H1 (cell line): ENCODE measurements around the gene INTS6. TPM values are rescaled to one million over a fixed set of nuclear protein-coding genes. Genes with fewer than 3 reads are reported as not detected.
A peak's percentile ranks its signal among the peaks of the same experiment; 100 is the strongest.

Source experiments
- CTCF ChIA-PET: fragments of 300-600 bp; sonication (Branson Sonifier 250); formaldehyde crosslinking; loops from one replicate; lab custom pipeline; 2021; ENCODE audit not compliant: partially characterized antibody; lab: Charles Lee
- POLR2A ChIA-PET: fragments of 300-600 bp; sonication (Branson Sonifier 250); formaldehyde crosslinking; loops from one replicate; lab custom pipeline; 2021; ENCODE audit warnings: inconsistent platforms; ENCODE audit not compliant: partially characterized antibody; lab: Charles Lee
- DNase-seq, 2 experiments: peaks; one replicate each; pipeline versions ENCODE4 v3.0.0 to v3.0.0-alpha.2; 2010 to 2022; ENCODE audit warnings: low spot score in 2 of 2, low read depth in 1 of 2, mixed read lengths in 1 of 2
- FAIRE-seq: peaks from 2 replicates; lab custom pipeline; 2011; peaks lifted over from hg19 to GRCh38; lab: Jason Lieb, UNC
- H2AFZ ChIP-seq: 2 replicates; pipeline ENCODE4 v1.8.1; 2012; ENCODE audit warnings: low read length, inconsistent platforms
- H2AK5ac ChIP-seq: 2 replicates; pipeline ENCODE4 v1.6.1; 2013; ENCODE audit warnings: low read depth, low read length
- H2BK120ac ChIP-seq: replicated peaks from 2 replicates; pipeline ENCODE3; 2013; ENCODE audit warnings: low read depth, low read length, inconsistent platforms
- H2BK12ac ChIP-seq: 2 replicates; pipeline ENCODE4 v1.6.1; 2013; ENCODE audit warnings: low read depth, low read length
- H2BK15ac ChIP-seq: 2 replicates; pipeline ENCODE4 v1.6.1; 2013; ENCODE audit warnings: low read length
- H2BK20ac ChIP-seq: 2 replicates; pipeline ENCODE4 v1.6.1; 2013; ENCODE audit warnings: low read length
- H2BK5ac ChIP-seq: 2 replicates; pipeline ENCODE4 v1.6.1; 2013; ENCODE audit warnings: low read depth, low read length
- H3K14ac ChIP-seq: 2 replicates; pipeline ENCODE4 v1.6.1; 2013; ENCODE audit warnings: inconsistent platforms; ENCODE audit not compliant: insufficient read length
- H3K18ac ChIP-seq: 2 replicates; pipeline ENCODE4 v1.6.1; 2013; ENCODE audit warnings: low read length; ENCODE audit errors: extremely low read depth
- H3K23ac ChIP-seq: 2 replicates; pipeline ENCODE4 v1.6.1; 2013; ENCODE audit warnings: inconsistent platforms; ENCODE audit not compliant: insufficient read length
- H3K23me2 ChIP-seq: 2 replicates; pipeline ENCODE4 v1.6.1; 2013; ENCODE audit warnings: low read depth, low read length
- H3K27ac ChIP-seq: 2 replicates; pipeline ENCODE4 v1.6.1; 2011; ENCODE audit warnings: low read depth, low read length, inconsistent platforms
- H3K27me3 ChIP-seq, 4 experiments: replicated peaks in 1 of 4; 1 replicate in 1 of 4; 2 replicates in 3 of 4; pipeline versions ENCODE4 v1.6.1 to v1.8.1; 2011 to 2013; ENCODE audit warnings: low read length in 3 of 4, mild to moderate bottlenecking in 3 of 4, inconsistent platforms in 2 of 4, mixed read lengths in 2 of 4, moderate library complexity in 1 of 4; ENCODE audit not compliant: control insufficient read depth in 3 of 4, insufficient read depth in 3 of 4; ENCODE audit errors: extremely low read depth in 1 of 4
- H3K36me3 ChIP-seq, 4 experiments: 2 replicates each; pipeline versions ENCODE4 v1.6.1 to v1.8.1; 2011 to 2013; ENCODE audit warnings: mild to moderate bottlenecking in 4 of 4, low read length in 3 of 4, moderate library complexity in 2 of 4, control low read depth in 1 of 4, inconsistent platforms in 1 of 4; ENCODE audit not compliant: insufficient read depth in 4 of 4, control insufficient read depth in 2 of 4
- H3K4ac ChIP-seq: replicated peaks from 2 replicates; pipeline ENCODE3; 2013; ENCODE audit warnings: low read length, low read depth, mixed read lengths, inconsistent platforms; ENCODE audit not compliant: insufficient read length
- H3K4me1 ChIP-seq, 4 experiments: replicated peaks in 1 of 4; 1 replicate in 1 of 4; 2 replicates in 3 of 4; pipeline versions ENCODE4 v1.6.1 to v1.8.1; 2011 to 2013; ENCODE audit warnings: low read length in 3 of 4, inconsistent platforms in 2 of 4, mixed read lengths in 1 of 4; ENCODE audit not compliant: insufficient read depth in 4 of 4, control insufficient read depth in 3 of 4
- H3K4me2 ChIP-seq, 2 experiments: 2 replicates each; pipeline versions ENCODE4 v1.6.1 to v1.8.1; 2011 to 2013; ENCODE audit warnings: low read depth in 2 of 2, low read length in 2 of 2, control low read depth in 1 of 2, inconsistent platforms in 1 of 2, mild to moderate bottlenecking in 1 of 2; ENCODE audit not compliant: insufficient read depth in 1 of 2
- H3K4me3 ChIP-seq, 4 experiments: fragments of 200-600, 300-600 bp in 1 of 4; sonication (generic), shearing (Covaris generic), sonication (Bioruptor Twin) in 1 of 4; 2 replicates each; pipeline versions ENCODE4 v1.5.1 to v1.8.1; 2011 to 2016; ENCODE audit warnings: low read length in 4 of 4, low read depth in 3 of 4, control low read depth in 2 of 4, inconsistent platforms in 2 of 4, mild to moderate bottlenecking in 2 of 4, mixed read lengths in 1 of 4, moderate library complexity in 1 of 4; ENCODE audit not compliant: insufficient read depth in 2 of 4; ENCODE audit errors: extremely low read depth in 1 of 4
- H3K56ac ChIP-seq: replicated peaks from 2 replicates; pipeline ENCODE3; 2013; ENCODE audit warnings: low read depth, mild to moderate bottlenecking, mixed read lengths, low read length, inconsistent platforms; ENCODE audit not compliant: insufficient read length
- H3K79me1 ChIP-seq: 2 replicates; pipeline ENCODE4 v1.6.1; 2013; ENCODE audit warnings: low read depth, low read length, control low read depth
- H3K79me2 ChIP-seq, 2 experiments: 2 replicates each; pipeline versions ENCODE4 v1.6.1 to v1.8.1; 2012 to 2013; ENCODE audit warnings: low read length in 2 of 2, mild to moderate bottlenecking in 2 of 2, inconsistent platforms in 1 of 2; ENCODE audit not compliant: insufficient read depth in 2 of 2, control insufficient read depth in 1 of 2
- H3K9ac ChIP-seq, 4 experiments: replicated peaks in 1 of 4; 1 replicate in 1 of 4; 2 replicates in 3 of 4; pipeline versions ENCODE4 v1.6.1 to v1.8.1; 2011 to 2013; ENCODE audit warnings: low read depth in 3 of 4, low read length in 3 of 4, control low read depth in 2 of 4, mild to moderate bottlenecking in 2 of 4, moderate library complexity in 2 of 4, inconsistent platforms in 1 of 4; ENCODE audit errors: extremely low read depth in 1 of 4
- H3K9me3 ChIP-seq, 2 experiments: 2 replicates each; pipeline versions ENCODE4 v1.6.1 to v1.8.1; 2012 to 2013; ENCODE audit warnings: mild to moderate bottlenecking in 2 of 2, moderate library complexity in 2 of 2, control low read depth in 1 of 2, inconsistent platforms in 1 of 2, low read depth in 1 of 2, low read length in 1 of 2, mixed read lengths in 1 of 2; ENCODE audit not compliant: insufficient read depth in 2 of 2
- H4K20me1 ChIP-seq, 2 experiments: replicated peaks in 1 of 2; 2 replicates each; pipeline versions ENCODE3 to v1.8.1; 2011 to 2013; ENCODE audit warnings: inconsistent platforms in 2 of 2, low read length in 2 of 2, mild to moderate bottlenecking in 1 of 2; ENCODE audit not compliant: insufficient read depth in 2 of 2, control insufficient read depth in 1 of 2
- H4K5ac ChIP-seq: 2 replicates; pipeline ENCODE4 v1.6.1; 2013; ENCODE audit warnings: low read length, low read depth, mixed read lengths, inconsistent platforms; ENCODE audit not compliant: insufficient read length
- H4K8ac ChIP-seq: 2 replicates; pipeline ENCODE4 v1.8.0; 2013; ENCODE audit warnings: mild to moderate bottlenecking, moderate library complexity, low read length, inconsistent platforms; ENCODE audit not compliant: insufficient read depth; ENCODE audit errors: extremely low read depth
- H4K91ac ChIP-seq: replicated peaks from 2 replicates; pipeline ENCODE3; 2013; ENCODE audit warnings: low read length, mixed read lengths, inconsistent platforms; ENCODE audit not compliant: insufficient read length
- BCL11A ChIP-seq, 2 experiments: IDR thresholded peaks; one replicate each; pipeline ENCODE4 v1.6.1; 2011; ENCODE audit warnings: low read depth in 2 of 2, low read length in 2 of 2, mild to moderate bottlenecking in 2 of 2
- HDAC2 ChIP-seq, 2 experiments: fragments of 300-600 bp in 1 of 2; sonication (generic) in 1 of 2; IDR thresholded peaks; 2 replicates each; pipeline ENCODE4 v1.6.1; 2011 to 2012; ENCODE audit warnings: low read depth in 2 of 2, low read length in 2 of 2, mild to moderate bottlenecking in 2 of 2, moderate library complexity in 2 of 2, borderline replicate concordance in 1 of 2, inconsistent platforms in 1 of 2
- KDM4A ChIP-seq: IDR thresholded peaks from one replicate; pipeline ENCODE4 v1.7.1; 2012; ENCODE audit warnings: low read depth, mild to moderate bottlenecking, moderate library complexity, low read length, inconsistent platforms; ENCODE audit not compliant: severe bottlenecking
- MAX ChIP-seq: IDR thresholded peaks from 2 replicates; pipeline ENCODE4 v1.6.1; 2012; ENCODE audit warnings: inconsistent platforms
- NRF1 ChIP-seq: IDR thresholded peaks from 2 replicates; pipeline ENCODE4 v1.6.1; 2011; ENCODE audit warnings: mild to moderate bottlenecking, low read depth, low read length, improper control_type of control experiment
- SRF ChIP-seq: IDR thresholded peaks from 2 replicates; pipeline ENCODE4 v1.6.1; 2011; ENCODE audit warnings: mild to moderate bottlenecking, low read depth, low read length, moderate library complexity
- SUZ12 ChIP-seq: fragments of 200-600 bp; sonication (generic); IDR thresholded peaks from 2 replicates; pipeline ENCODE4 v1.6.1; 2012; ENCODE audit warnings: mild to moderate bottlenecking, inconsistent platforms, low read length, moderate library complexity, mixed read lengths
- USF2 ChIP-seq: IDR thresholded peaks from 2 replicates; pipeline ENCODE4 v1.6.1; 2011; ENCODE audit warnings: low read length, improper control_type of control experiment
- YY1 ChIP-seq: IDR thresholded peaks from 2 replicates; pipeline ENCODE4 v1.6.1; 2011; ENCODE audit warnings: low read depth, mild to moderate bottlenecking, low read length
- ZNF274 ChIP-seq: IDR thresholded peaks from 2 replicates; pipeline ENCODE4 v1.7.0; 2012; ENCODE audit warnings: low read length, borderline replicate concordance; ENCODE audit errors: extremely low read depth
- WGBS, 2 experiments: shearing (Covaris generic) in 1 of 2; methylation state at CpG; one replicate each; pipeline versions ENCODE4 v1.1.6 to v1.1.7; 2013 to 2015; ENCODE audit warnings: low lambda C conversion rate in 2 of 2, mixed read lengths in 2 of 2, inconsistent platforms in 1 of 2, low coverage in 1 of 2, missing lambda C conversion rate in 1 of 2; ENCODE audit not compliant: insufficient replicate concordance in 2 of 2, insufficient coverage in 1 of 2, insufficient read length in 1 of 2; ENCODE audit errors: extremely low coverage in 1 of 2, missing lambda C conversion rate in 1 of 2; 5-methylcytosine and 5-hydroxymethylcytosine counted together
- polyA plus RNA-seq, 7 experiments: library from polyadenylated mRNA; depleted of rRNA in 3 of 7; stranded (reverse) in 5 of 7; unstranded in 2 of 7; fragments of >200 nt in 5 of 7; fragments of 200-250 nt in 2 of 7; gene quantifications; 1 replicate in 5 of 7; 2 replicates in 1 of 7; 4 replicates in 1 of 7; pipeline versions ENCODE4 v1.2.1 to v1.2.3, GENCODE V29; 2011 to 2013; ENCODE audit warnings: missing spikeins in 2 of 7, mixed read lengths in 2 of 7
- total RNA-seq: library from RNA; stranded (reverse); fragmentation: NEBNext Ultra II Directional; extraction: Animal tissue kit (Norgen Biotek cat#: 25700); gene quantifications from 2 replicates; pipeline ENCODE4 v1.2.1, GENCODE V29; 2021

INTS6 gene
- total and polyA plus RNA-seq, 2 of the 8 experiments (the other 6 are each of a cell fraction or from before 2014, with no cell fraction given) = 12.6 to 42.8 TPM

DNA sequence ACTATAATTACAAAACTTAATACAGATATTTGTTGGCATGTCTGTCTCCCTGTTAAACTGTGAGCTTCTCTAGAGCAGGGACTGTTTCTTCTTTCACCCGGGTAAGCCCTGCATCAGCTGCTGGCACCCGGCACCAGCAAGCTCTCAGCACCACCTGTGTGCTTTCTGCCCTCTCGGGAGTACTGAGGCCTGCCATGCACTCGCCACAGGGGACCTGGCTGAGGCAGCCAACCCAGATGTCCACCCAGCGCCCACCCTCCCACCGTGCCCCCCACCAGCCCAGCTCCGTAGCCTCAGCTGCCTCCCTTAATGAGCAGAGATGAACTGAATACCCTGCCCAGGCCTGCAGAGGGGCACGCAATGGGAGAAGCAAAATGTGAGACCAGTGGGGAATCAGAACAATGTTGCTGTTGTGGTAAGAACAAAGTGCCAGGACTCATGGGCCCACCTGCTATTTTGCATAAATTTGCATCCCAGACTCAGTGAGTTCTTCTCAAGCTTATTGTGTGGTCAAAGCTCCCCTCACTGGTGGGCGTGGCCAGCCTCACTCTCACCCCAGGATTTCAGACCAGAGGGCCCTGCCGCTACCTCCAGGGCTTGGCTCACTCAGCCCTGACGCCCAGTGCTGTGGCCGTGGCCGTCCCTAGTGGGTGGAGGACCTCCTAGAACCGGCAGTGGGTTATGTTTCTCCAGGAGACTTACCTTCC is 128.0 kb downstream of the INTS6 start:
- Histone ChIP-seq H3K79me2 (no peaks in the 10 kb centered on the region), H3K4me3 (no peak overlapping the region), H3K18ac (peak overlapping the region; percentile 75), H2AK5ac (no peak overlapping the region), H3K23me2 (no peaks in the 10 kb centered on the region; the same call in 1 of the 2 replicates), H3K4me2 (no peak overlapping the region; a peak in 1 of 4 replicates), H2BK120ac (no peak overlapping the region), H2BK5ac (0 out of 2 replicates have a peak overlapping the region, but pooled peaks have one; percentile 45), H3K36me3 (no peaks in the 10 kb centered on the region), H3K9ac (no peak overlapping the region), H2BK20ac (no peak overlapping the region; the same call in 1 of the 2 replicates), H3K79me1 (no peaks in the 10 kb centered on the region), H3K9me3 (no peaks in the 10 kb centered on the region), H3K4me1 (peaks cover 4 to 16% (median 15%) of the 10 kb centered on the region in 4 experiments; a peak in 6 of 7 replicates), H4K91ac (peak overlapping the region; percentile 35), H4K5ac (no peak overlapping the region), H3K23ac (no peak overlapping the region), H2BK12ac (0 out of 2 replicates have a peak overlapping the region, but pooled peaks have one; percentile 86), H2AFZ (no peak overlapping the region), H2BK15ac (peak overlapping the region; percentile 2; the same call in 1 of the 2 replicates), H3K4ac (no peak overlapping the region), H4K20me1 (no peaks in the 10 kb centered on the region), H3K14ac (no peak overlapping the region), H3K27me3 (no peaks in the 10 kb centered on the region), H4K8ac (no peak overlapping the region; the same call in 1 of the 2 replicates), H3K27ac (no peak overlapping the region), H3K56ac (no peak overlapping the region)
- CTCF ChIA-PET = interaction anchor here (0.6 to 1.3 kb wide), 7 partner anchors 10 to 472 kb away, joined by 3 to 4 read pairs (median 3); no protein-coding TSS in a partner anchor
- POLR2A ChIA-PET = interaction anchor here (0.6 to 2.1 kb wide), 6 partner anchors 10 to 169 kb away, joined by 3 to 5 read pairs (median 3); no protein-coding TSS in a partner anchor
- WGBS, 2 experiments = 75% methylated on average over 14 of the region's 14 CpGs; no CpG with 5 or more reads in 1 of the 2 experiments
- FAIRE-seq (no peak), DNase-seq (no peak)
- TF ChIP-seq ZNF274 (no peak), HDAC2 (IDR thresholded peaks at IDR 0.05; ENCODE audit: borderline replicate concordance in 1 of 2, low read depth in 2 of 2, low read length in 2 of 2) (no peak), NRF1 (no peak), USF2 (no peak), YY1 (no peak), SRF (no peak), BCL11A (IDR thresholded peaks at IDR 0.05; ENCODE audit: low read depth in 2 of 2, low read length in 2 of 2) (no peak), SUZ12 (no peak), MAX (no peak), KDM4A (no peak)
